OCI-LY1 (cell line): ENCODE data around the gene MACF1.

ENCODE experiments used
- H2AFZ ChIP-seq: fragments of 200-600 bp; sonication (generic), shearing (Covaris generic); 2 replicates; pipeline ENCODE4 v1.6.0; 2014; ENCODE audit warnings: antibody characterized with exemption, mild to moderate bottlenecking, low read length
- H3F3A ChIP-seq: fragments of 200-600 bp; sonication (generic), shearing (Covaris generic); 2 replicates; pipeline ENCODE4 v1.6.0; 2014; ENCODE audit warnings: mild to moderate bottlenecking, antibody characterized with exemption, low read length, moderate library complexity; ENCODE audit not compliant: insufficient read depth
- H3K27ac ChIP-seq: fragments of 200-600 bp; sonication (generic); 2 replicates; pipeline ENCODE4 v1.5.1; 2014; ENCODE audit warnings: low read length, mixed run types, mild to moderate bottlenecking, low read depth; ENCODE audit not compliant: poor library complexity, severe bottlenecking
- H3K27me3 ChIP-seq: fragments of 200-600 bp; sonication (generic); 2 replicates; pipeline ENCODE4 v1.6.0; 2014; ENCODE audit warnings: antibody characterized with exemption, mild to moderate bottlenecking, low read length, moderate library complexity; ENCODE audit not compliant: insufficient read depth
- H3K36me3 ChIP-seq: fragments of 200-600 bp; sonication (generic); 2 replicates; pipeline ENCODE4 v1.6.1; 2014; ENCODE audit warnings: mild to moderate bottlenecking, antibody characterized with exemption, low read length, moderate library complexity, mixed read lengths; ENCODE audit not compliant: insufficient read depth
- H3K4me1 ChIP-seq: fragments of 200-600 bp; sonication (generic); 2 replicates; pipeline ENCODE4 v1.5.1; 2014; ENCODE audit warnings: mild to moderate bottlenecking, low read length, moderate library complexity; ENCODE audit not compliant: insufficient read depth, severe bottlenecking
- H3K4me2 ChIP-seq: fragments of 200-600 bp; sonication (generic), shearing (Covaris generic); 2 replicates; pipeline ENCODE4 v1.6.1; 2014; ENCODE audit warnings: low read length
- H3K4me3 ChIP-seq: fragments of 200-600 bp; sonication (generic); 2 replicates; pipeline ENCODE4 v1.5.1; 2014; ENCODE audit warnings: low read length, low read depth, mild to moderate bottlenecking, mixed read lengths; ENCODE audit not compliant: poor library complexity, severe bottlenecking
- H3K79me2 ChIP-seq: fragments of 200-600 bp; shearing (Covaris generic); 2 replicates; pipeline ENCODE4 v1.6.1; 2016; ENCODE audit warnings: mixed run types, low read length, mixed read lengths; ENCODE audit not compliant: insufficient read depth
- H3K9ac ChIP-seq: fragments of 200-600 bp; sonication (generic), shearing (Covaris generic); 2 replicates; pipeline ENCODE4 v1.6.1; 2014; ENCODE audit warnings: mild to moderate bottlenecking, low read length, mixed read lengths
- H3K9me2 ChIP-seq: fragments of 200-600 bp; sonication (generic), shearing (Covaris generic); 2 replicates; pipeline ENCODE4 v1.6.1; 2014; ENCODE audit warnings: low read depth, mild to moderate bottlenecking, low read length, mixed read lengths
- H3K9me3 ChIP-seq: fragments of 200-600 bp; shearing (Covaris generic); 2 replicates; pipeline ENCODE4 v1.6.1; 2014; ENCODE audit warnings: low read length, mixed read lengths
- H4K20me1 ChIP-seq: fragments of 200-600 bp; sonication (generic), shearing (Covaris generic); 2 replicates; pipeline ENCODE4 v1.6.0; 2016; ENCODE audit warnings: mild to moderate bottlenecking, low read length; ENCODE audit not compliant: insufficient read depth
- EZH2 ChIP-seq: fragments of 200-600 bp; sonication (generic), shearing (Covaris generic); IDR thresholded peaks from 2 replicates; pipeline ENCODE4 v1.8.0; 2017; ENCODE audit warnings: borderline replicate concordance, mixed run types, mild to moderate bottlenecking, antibody characterized with exemption, low read length, moderate library complexity, mixed read lengths
- TF ChIP-seq, protein P1 (sequence below): fragments of 200-600 bp; sonication (generic), shearing (Covaris generic); IDR thresholded peaks from 2 replicates; pipeline ENCODE4 v1.5.1; 2017; ENCODE audit warnings: mild to moderate bottlenecking, antibody characterized with exemption, low read length, moderate library complexity, mixed read lengths

The MACF1 gene

DNA sequence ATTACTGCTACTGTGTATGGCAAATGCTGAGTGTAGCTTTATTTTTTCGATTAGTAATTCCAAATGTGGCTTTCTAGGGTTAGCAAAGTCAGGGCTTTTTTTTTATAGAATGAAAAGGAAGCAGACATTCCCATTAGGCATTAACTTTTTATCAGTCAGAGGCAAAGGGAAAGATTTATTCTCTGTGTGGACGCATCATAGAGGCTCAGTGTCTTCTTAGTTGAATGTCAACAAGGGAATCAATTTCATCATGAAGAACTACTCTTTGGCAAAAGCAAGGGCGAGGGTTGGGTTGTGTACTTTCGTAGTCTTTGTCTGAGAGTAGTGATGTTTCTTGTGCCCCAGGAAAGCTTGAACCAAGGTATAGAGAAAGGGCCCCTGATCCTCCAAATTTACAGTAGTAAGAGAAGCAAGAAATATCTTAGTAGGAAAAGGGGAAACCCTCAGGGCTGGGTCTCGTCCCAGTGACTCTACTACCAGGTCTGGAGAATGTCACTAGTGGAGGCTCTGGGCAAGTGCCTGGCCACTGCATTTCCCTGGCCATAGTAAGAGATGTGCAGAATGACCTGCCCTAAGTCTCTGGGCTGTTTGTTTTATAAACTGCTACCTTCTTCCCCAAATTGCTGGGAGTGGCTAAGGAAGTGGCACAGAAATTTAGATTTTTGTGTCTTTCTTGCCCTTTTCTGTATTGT is 30.0 kb upstream of the MACF1 start:
- Histone ChIP-seq H3K9ac (no peak overlapping the region), H3K27ac (no peak overlapping the region)

DNA sequence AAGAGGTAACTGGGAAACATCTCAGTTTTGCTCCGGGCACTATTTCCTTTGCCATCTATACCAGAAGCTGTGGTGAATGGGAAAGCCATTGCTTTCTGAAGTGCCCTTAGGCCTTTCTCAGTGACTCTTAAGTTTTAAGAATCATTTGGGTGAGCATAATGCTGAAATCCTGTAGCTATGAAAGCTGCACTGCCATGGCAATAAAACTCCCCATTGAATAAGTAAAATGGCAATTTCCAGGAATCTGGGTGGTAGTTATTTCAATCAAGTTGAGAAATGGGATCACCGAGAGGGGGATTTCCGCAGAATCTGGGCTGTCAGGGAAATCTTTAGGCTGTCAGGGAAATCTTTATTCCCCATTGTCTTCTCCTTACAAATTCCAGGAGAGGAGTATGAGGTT is 26.8 kb upstream of the MACF1 start:
- no peak overlapping the region for H3K4me2 ChIP-seq
- H3K4me3 ChIP-seq, result no peak overlapping the region
- H3K4me1 ChIP-seq, result no peaks in the 10 kb centered on the region
- H3K9me2 ChIP-seq, result no peaks in the 10 kb centered on the region
- no peaks in the 10 kb centered on the region for H3K36me3 ChIP-seq
- H3K79me2 ChIP-seq, result no peaks in the 10 kb centered on the region
- TF ChIP-seq EZH2, result no peak
- TF ChIP-seq, protein P1, sequence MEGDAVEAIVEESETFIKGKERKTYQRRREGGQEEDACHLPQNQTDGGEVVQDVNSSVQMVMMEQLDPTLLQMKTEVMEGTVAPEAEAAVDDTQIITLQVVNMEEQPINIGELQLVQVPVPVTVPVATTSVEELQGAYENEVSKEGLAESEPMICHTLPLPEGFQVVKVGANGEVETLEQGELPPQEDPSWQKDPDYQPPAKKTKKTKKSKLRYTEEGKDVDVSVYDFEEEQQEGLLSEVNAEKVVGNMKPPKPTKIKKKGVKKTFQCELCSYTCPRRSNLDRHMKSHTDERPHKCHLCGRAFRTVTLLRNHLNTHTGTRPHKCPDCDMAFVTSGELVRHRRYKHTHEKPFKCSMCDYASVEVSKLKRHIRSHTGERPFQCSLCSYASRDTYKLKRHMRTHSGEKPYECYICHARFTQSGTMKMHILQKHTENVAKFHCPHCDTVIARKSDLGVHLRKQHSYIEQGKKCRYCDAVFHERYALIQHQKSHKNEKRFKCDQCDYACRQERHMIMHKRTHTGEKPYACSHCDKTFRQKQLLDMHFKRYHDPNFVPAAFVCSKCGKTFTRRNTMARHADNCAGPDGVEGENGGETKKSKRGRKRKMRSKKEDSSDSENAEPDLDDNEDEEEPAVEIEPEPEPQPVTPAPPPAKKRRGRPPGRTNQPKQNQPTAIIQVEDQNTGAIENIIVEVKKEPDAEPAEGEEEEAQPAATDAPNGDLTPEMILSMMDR, result no peak
- H3K27ac ChIP-seq, result no peak overlapping the region
- no peaks in the 10 kb centered on the region; the same call in 1 of the 2 replicates for H3K27me3 ChIP-seq
- no peak overlapping the region for H3K9ac ChIP-seq
- no peaks in the 10 kb centered on the region for H3K9me3 ChIP-seq
- H4K20me1 ChIP-seq, result no peaks in the 10 kb centered on the region
- no peak overlapping the region for H2AFZ ChIP-seq
- H3F3A ChIP-seq, result no peaks in the 10 kb centered on the region

More for the DNA sequence above, 30.0 kb upstream of the MACF1 start:
- Histone ChIP-seq H3K9me3 (no peaks in the 10 kb centered on the region), H3K4me3 (no peak overlapping the region), H3K79me2 (no peaks in the 10 kb centered on the region), H2AFZ (no peak overlapping the region), H3K36me3 (no peaks in the 10 kb centered on the region), H3K9me2 (no peaks in the 10 kb centered on the region), H3K4me1 (no peaks in the 10 kb centered on the region), H3K27me3 (no peaks in the 10 kb centered on the region), H4K20me1 (no peaks in the 10 kb centered on the region), H3F3A (no peaks in the 10 kb centered on the region), H3K4me2 (no peak overlapping the region)
- TF ChIP-seq, protein P1, result no peak
- no peak for TF ChIP-seq EZH2

DNA sequence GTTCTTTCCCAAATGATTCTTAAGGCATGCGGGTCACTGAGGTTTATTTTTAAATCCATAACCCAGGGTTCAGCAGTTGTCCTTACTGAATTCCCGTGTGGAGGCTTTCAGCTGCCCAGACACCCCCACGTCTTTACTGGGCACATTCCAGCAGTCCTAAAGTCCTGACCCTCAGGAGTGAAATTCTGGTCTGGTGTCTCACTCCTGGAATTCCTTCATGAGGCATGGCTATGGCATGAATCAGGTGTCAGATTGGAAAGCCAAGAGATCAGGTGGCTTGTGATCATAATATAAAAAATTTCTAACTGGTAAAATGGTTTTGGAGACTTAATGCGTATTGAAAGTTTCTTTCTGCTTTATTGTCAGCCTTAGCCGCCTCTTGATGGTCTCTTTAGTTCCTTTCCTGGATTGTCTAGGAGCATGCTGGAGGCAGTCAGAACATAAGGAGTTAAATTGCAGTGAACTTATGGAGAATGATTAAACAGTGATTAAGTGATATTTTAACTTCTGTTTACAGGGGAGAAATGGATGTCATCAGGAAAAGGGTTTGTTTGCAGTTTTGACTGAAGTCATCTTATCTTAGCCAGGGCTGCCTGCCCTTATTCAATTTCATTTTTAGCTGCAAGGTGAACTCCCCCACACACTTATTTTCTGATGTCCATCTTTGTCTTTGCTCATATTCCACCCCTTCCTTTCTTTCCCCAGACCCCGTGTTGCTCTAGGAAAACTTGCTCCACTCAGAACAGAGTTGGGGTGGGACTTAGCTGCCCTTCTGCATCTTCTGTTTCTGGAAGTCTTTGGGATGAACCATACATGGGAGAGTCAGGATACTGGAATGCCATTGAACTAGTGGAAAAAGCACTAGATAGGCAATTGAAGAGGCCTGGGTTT is 25.7 kb upstream of the MACF1 start:
- Histone ChIP-seq H3K4me2 (no peak overlapping the region), H3K27ac (no peak overlapping the region), H3K9me2 (no peaks in the 10 kb centered on the region), H3K36me3 (no peaks in the 10 kb centered on the region), H3K9me3 (no peaks in the 10 kb centered on the region; the same call in 1 of the 2 replicates), H3K4me1 (peaks cover 1% of the 10 kb centered on the region), H3K79me2 (no peaks in the 10 kb centered on the region), H2AFZ (no peak overlapping the region), H3F3A (no peaks in the 10 kb centered on the region), H3K27me3 (no peaks in the 10 kb centered on the region; the same call in 1 of the 2 replicates), H3K9ac (no peak overlapping the region), H4K20me1 (no peaks in the 10 kb centered on the region), H3K4me3 (no peak overlapping the region)
- no peak for TF ChIP-seq EZH2
- TF ChIP-seq, protein P1, result no peak
